Lung (tissue), 12 donors: ENCODE results near the gene CASP7. TPM values are rescaled to one million over a fixed set of nuclear protein-coding genes. Genes with fewer than 3 reads are reported as not detected.

Experiments
- ATAC-seq: fragments of 200-7000 bp; cut with Tn5 transposase; one replicate; pipeline ENCODE4 v1.9.1; 2020; ENCODE audit warnings: moderate number of reproducible peaks; ENCODE audit not compliant: insufficient read depth, low FRiP score
- DNase-seq, 3 donors: peaks; one replicate each; pipeline ENCODE4 v3.0.0-alpha.2; 2013 to 2017
- H3K27ac ChIP-seq, 2 donors: one replicate each; pipeline ENCODE4 v1.5.1; 2013; ENCODE audit warnings: mild to moderate bottlenecking in 2 of 2, moderate library complexity in 2 of 2, control low read depth in 1 of 2, inconsistent platforms in 1 of 2, low read depth in 1 of 2, low read length in 1 of 2
- H3K27me3 ChIP-seq, 3 donors: one replicate each; pipeline ENCODE4 v1.5.1; 2013; ENCODE audit warnings: low read length in 2 of 3; ENCODE audit not compliant: control insufficient read depth in 3 of 3, insufficient read depth in 3 of 3
- H3K36me3 ChIP-seq, 4 donors: one replicate each; pipeline ENCODE4 v1.5.1; 2013; ENCODE audit warnings: low read length in 4 of 4, mild to moderate bottlenecking in 1 of 4, moderate library complexity in 1 of 4; ENCODE audit not compliant: control insufficient read depth in 4 of 4, insufficient read depth in 4 of 4
- H3K4me1 ChIP-seq, 5 donors: one replicate each; pipeline ENCODE4 v1.5.1; 2013; ENCODE audit warnings: low read length in 5 of 5, mild to moderate bottlenecking in 2 of 5, moderate library complexity in 1 of 5; ENCODE audit not compliant: control insufficient read depth in 5 of 5, insufficient read depth in 5 of 5
- H3K4me3 ChIP-seq: one replicate; pipeline ENCODE4 v1.5.1; 2013; ENCODE audit warnings: mild to moderate bottlenecking, control low read depth, moderate library complexity
- H3K9ac ChIP-seq, 2 donors: one replicate each; pipeline ENCODE4 v1.5.1; 2013; ENCODE audit warnings: low read length in 2 of 2, control low read depth in 1 of 2; ENCODE audit not compliant: insufficient read depth in 1 of 2
- H3K9me3 ChIP-seq, 4 donors: one replicate each; pipeline ENCODE4 v1.5.1; 2013; ENCODE audit warnings: low read length in 3 of 4, mild to moderate bottlenecking in 1 of 4, moderate library complexity in 1 of 4; ENCODE audit not compliant: control insufficient read depth in 4 of 4, insufficient read depth in 3 of 4
- WGBS, 2 donors: extraction: QIAGEN DNeasy Blood & Tissue Kit; methylation state at CpG; one replicate each; pipeline ENCODE4 v1.1.7; 2013; 5-methylcytosine and 5-hydroxymethylcytosine counted together
- polyA plus RNA-seq, 2 donors: library from polyadenylated mRNA; stranded (reverse); fragments of 200-250 nt; gene quantifications; one replicate each; pipeline ENCODE4 v1.2.1, GENCODE V29; 2013
- total RNA-seq, 2 donors: library from RNA; depleted of rRNA in 1 of 2; stranded (reverse); fragments of >200 nt in 1 of 2; gene quantifications; one replicate each; pipeline ENCODE4 v1.2.1, GENCODE V29; 2014 to 2021
- TF ChIP-seq, protein P1 (sequence below): IDR thresholded peaks from 2 replicates; pipeline ENCODE4 v1.5.1; 2012; ENCODE audit warnings: mild to moderate bottlenecking; ENCODE audit errors: control extremely low read depth, extremely low read depth
- donor health status: control.
- donor health status: control.
- donor health status: Bipolar disorder and iron deficiency.
- donor health status: healthy.
- donor health status: DM: yes; HTN: yes; CAD: no.

Gene CASP7
- total and polyA plus RNA-seq, 4 donors: 15.4 to 48.2 (median 26.6) TPM

DNA sequence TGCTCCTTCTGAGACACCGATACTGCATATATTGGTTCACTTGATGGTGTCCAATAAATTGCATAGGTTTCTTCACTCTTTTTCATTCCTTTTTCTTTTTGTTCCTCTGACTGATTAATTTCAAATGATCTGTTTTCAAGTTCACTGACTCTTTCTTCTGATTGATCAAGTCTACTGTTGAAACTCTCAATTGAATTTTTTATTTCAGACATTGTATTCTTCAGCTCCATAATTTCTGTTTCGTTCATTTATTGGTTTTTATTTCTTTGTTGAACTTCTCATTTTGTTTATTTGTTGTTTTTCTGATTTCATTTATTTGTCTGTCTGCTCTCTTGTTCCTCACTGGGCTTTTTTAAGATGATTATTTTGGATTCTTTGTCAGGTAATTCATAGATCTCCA lies 13.6 kb downstream of the CASP7 start:
- 81 to 99% methylated on average over 2 of the region's 2 CpGs for WGBS, 2 donors
- no peaks in the 10 kb centered on the region for H3K27me3 ChIP-seq
- ATAC-seq: no peak

DNA sequence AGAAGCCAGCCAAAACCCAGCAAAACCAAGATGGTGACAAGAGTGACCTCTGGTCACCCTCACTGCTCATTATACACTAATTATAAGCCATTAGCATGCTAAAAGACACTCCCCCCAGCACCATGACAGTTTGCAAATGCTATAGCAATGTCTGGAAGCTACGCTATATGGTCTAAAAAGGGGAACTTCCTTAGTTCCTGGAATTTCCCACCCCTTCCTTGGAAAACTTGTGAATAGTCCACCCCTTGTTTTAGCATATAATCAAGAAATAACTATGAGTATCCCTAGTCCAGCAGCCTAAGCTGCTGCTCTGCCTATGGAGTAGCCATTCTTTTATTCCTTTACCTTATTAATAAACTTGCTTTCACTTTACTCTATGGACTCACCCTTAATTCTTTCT lies 16.0 kb downstream of the CASP7 start:
- DNase-seq (no peak), ATAC-seq (no peak)
- H3K4me1 ChIP-seq: peaks cover 0 to 10% (median 0%) of the 10 kb centered on the region in 5 donors
- no peak overlapping the region for H3K4me3 ChIP-seq
- no peak overlapping the region for H3K9ac ChIP-seq
- H3K36me3 ChIP-seq: peaks cover 13 to 48% (median 23%) of the 10 kb centered on the region in 4 donors
- 81 to 91% methylated on average over 1 of the region's 1 CpG for WGBS, 2 donors
- H3K9me3 ChIP-seq: peaks cover 5 to 24% (median 9%) of the 10 kb centered on the region in 4 donors
- TF ChIP-seq, protein P1, sequence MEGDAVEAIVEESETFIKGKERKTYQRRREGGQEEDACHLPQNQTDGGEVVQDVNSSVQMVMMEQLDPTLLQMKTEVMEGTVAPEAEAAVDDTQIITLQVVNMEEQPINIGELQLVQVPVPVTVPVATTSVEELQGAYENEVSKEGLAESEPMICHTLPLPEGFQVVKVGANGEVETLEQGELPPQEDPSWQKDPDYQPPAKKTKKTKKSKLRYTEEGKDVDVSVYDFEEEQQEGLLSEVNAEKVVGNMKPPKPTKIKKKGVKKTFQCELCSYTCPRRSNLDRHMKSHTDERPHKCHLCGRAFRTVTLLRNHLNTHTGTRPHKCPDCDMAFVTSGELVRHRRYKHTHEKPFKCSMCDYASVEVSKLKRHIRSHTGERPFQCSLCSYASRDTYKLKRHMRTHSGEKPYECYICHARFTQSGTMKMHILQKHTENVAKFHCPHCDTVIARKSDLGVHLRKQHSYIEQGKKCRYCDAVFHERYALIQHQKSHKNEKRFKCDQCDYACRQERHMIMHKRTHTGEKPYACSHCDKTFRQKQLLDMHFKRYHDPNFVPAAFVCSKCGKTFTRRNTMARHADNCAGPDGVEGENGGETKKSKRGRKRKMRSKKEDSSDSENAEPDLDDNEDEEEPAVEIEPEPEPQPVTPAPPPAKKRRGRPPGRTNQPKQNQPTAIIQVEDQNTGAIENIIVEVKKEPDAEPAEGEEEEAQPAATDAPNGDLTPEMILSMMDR: no peak
- H3K27ac ChIP-seq: no peak overlapping the region
- H3K27me3 ChIP-seq: no peaks in the 10 kb centered on the region

More for the DNA sequence above, 13.6 kb downstream of the CASP7 start:
- no peak for DNase-seq
- H3K27ac ChIP-seq: no peak overlapping the region
- peaks cover 9 to 43% (median 20%) of the 10 kb centered on the region in 4 donors for H3K36me3 ChIP-seq
- no peak overlapping the region for H3K4me3 ChIP-seq
- H3K9me3 ChIP-seq: peaks cover 7 to 28% (median 10%) of the 10 kb centered on the region in 4 donors
- no peak overlapping the region for H3K9ac ChIP-seq
- TF ChIP-seq, protein P1: no peak
- H3K4me1 ChIP-seq: peaks cover 0 to 10% (median 0%) of the 10 kb centered on the region in 5 donors

DNA sequence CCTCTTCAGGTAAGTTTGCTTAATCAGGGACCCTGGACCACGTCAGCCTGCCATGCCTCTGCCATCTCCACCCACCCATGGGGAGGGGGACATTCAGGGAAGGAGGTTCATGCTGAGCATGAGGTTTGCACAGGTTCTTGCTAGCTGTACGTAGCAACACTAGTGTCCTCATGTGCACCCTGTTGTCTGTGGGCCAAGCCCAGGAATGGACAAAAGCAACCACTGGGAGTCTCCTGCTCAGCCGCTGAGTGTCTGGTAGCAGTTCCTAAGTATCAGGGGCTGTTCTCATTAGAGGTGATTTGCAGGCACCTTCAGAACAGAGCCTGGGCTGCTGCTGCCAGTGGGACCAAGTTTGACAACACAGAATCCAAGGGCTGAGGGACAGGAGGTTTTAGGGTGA lies 17.9 kb downstream of the CASP7 start:
- Histone ChIP-seq H3K36me3 (peaks cover 10 to 30% (median 16%) of the 10 kb centered on the region in 4 donors), H3K4me3 (no peak overlapping the region), H3K4me1 (no peaks in the 10 kb centered on the region), H3K9me3 (peaks cover 2 to 11% (median 3%) of the 10 kb centered on the region in 4 donors), H3K27me3 (no peaks in the 10 kb centered on the region), H3K27ac (no peak overlapping the region), H3K9ac (no peak overlapping the region)
- ATAC-seq (no peak), DNase-seq (no peak)
- TF ChIP-seq, protein P1: no peak
- 82 to 98% methylated on average over 3 of the region's 3 CpGs for WGBS, 2 donors
